HUES48 (cell line): ENCODE measurements around the gene GRM4.
"Not testable (repeated sequence)": the region's sequence is repeated elsewhere in the genome, so short reads cannot be mapped to it uniquely, and the experiment has no call there.

ENCODE experiments used
- H3K27ac ChIP-seq: one replicate; pipeline ENCODE4 v1.7.0; 2013; ENCODE audit warnings: low read depth, low read length, inconsistent platforms
- H3K27me3 ChIP-seq: 2 replicates; pipeline ENCODE4 v1.6.1; 2013; ENCODE audit warnings: mild to moderate bottlenecking, low read length; ENCODE audit not compliant: control insufficient read depth, insufficient read depth
- H3K36me3 ChIP-seq: 2 replicates; pipeline ENCODE4 v1.6.1; 2013; ENCODE audit warnings: low read length; ENCODE audit not compliant: control insufficient read depth, insufficient read depth
- H3K4me1 ChIP-seq: 2 replicates; pipeline ENCODE4 v1.6.1; 2013; ENCODE audit warnings: mild to moderate bottlenecking, low read length; ENCODE audit not compliant: control insufficient read depth, insufficient read depth
- H3K4me3 ChIP-seq: 2 replicates; pipeline ENCODE4 v1.5.1; 2013; ENCODE audit warnings: mild to moderate bottlenecking, low read depth, low read length
- H3K9ac ChIP-seq: 2 replicates; pipeline ENCODE4 v1.6.1; 2013; ENCODE audit warnings: mild to moderate bottlenecking, low read depth, low read length, moderate library complexity
- H3K9me3 ChIP-seq: 2 replicates; pipeline ENCODE4 v1.6.1; 2013; ENCODE audit warnings: low read length; ENCODE audit not compliant: control insufficient read depth, insufficient read depth

GRM4 gene

DNA sequence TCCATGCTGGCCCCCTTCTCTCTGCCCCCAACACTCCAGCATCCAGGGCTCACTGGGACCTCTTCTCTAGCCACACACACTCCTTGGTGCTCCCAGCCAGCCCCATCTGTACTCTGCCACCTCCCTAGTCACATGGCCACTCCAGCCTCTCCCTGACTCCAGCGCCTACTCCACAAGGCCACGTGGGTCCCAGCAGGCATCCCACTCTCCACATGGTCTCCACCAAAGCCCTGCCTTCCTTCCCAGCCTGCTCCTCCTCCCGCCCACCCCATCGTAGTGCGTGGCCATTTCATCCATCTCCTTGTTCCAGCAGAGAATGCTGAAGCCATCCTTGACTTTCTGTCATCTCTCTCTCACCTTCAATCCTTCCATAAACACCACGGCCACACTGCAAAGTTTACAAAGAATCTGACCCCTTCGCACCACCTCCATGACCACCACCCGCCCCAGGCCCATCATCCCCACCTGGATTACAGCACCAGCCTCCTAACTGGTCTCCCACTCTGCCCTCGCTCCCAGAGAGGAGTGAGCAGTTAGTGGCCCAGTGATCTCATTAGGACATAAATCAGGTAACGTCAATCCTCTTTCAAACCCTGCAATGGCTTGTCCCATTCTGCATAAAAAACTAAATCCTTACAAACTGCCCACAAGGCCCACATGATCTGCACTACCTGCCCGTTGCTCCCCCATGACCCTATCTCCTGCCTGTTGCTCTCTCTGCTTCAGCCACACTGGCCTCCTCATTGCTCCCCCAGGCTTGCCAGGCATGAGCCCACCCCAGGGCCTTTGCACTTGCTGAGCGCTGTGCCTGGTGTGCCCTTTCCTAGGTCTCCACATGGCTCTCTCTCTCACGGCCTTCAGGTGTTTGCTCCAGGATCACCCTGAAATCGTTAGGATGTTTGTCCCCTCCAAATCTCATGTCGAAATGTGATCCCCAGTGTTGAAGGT lies 96.2 kb downstream of the GRM4 start:
- Histone ChIP-seq H3K4me1 (peaks cover 16% of the 10 kb centered on the region), H3K9ac (no peak overlapping the region), H3K27me3 (no peaks in the 10 kb centered on the region), H3K4me3 (no peak overlapping the region), H3K9me3 (no peaks in the 10 kb centered on the region), H3K36me3 (no peaks in the 10 kb centered on the region), H3K27ac (no peak overlapping the region)

DNA sequence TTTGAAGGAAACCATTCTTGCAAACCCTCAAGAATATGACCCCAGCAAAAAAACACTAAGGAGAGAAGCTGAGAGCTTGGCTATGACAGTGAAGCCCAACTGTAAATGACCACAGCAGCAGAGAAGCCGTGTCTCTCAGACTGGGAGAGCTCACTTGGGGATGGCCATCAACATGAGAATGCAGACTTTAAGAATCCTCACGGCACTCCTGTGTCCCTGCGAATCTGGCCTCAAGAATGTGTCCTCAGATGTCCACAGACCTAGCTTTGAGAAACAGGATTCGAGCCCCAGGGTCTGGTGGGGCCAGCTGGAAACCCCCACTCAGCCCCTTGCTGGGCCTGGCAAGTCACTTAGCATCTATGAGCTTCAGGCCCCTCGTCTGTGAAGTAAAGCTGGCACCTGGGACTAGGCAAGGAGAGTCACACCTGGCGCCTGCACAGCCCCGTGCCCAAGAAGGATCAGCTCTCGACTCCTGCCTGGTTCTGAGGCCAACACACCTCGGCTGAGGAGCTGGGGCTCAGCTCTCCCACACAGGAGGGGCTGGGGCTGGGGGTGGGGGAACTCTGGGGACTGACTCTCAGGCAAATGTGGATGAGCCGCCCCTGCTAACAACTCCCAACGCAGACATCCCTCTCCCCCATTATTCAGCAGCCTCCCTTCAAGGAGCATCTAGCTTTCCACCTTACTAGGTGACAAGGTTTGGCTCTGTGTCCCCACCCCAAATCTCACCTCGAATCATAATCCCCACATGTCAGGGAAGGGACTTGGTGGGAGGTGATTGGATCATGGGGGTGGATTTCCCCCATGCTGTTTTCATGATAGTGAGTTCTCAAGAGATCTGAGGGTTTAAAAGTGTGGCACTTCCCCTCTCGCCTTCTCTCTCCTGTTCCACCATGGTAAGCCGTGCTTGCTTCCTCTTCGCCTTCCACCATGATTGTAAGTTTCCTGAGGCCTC lies 97.7 kb downstream of the GRM4 start:
- H3K9me3 ChIP-seq, result no peaks in the 10 kb centered on the region
- no peak overlapping the region for H3K27ac ChIP-seq
- H3K4me1 ChIP-seq, result peaks cover 7% of the 10 kb centered on the region; the same call in 1 of the 2 replicates
- no peak overlapping the region for H3K9ac ChIP-seq
- H3K4me3 ChIP-seq, result no peak overlapping the region
- H3K27me3 ChIP-seq, result no peaks in the 10 kb centered on the region
- H3K36me3 ChIP-seq, result no peaks in the 10 kb centered on the region

DNA sequence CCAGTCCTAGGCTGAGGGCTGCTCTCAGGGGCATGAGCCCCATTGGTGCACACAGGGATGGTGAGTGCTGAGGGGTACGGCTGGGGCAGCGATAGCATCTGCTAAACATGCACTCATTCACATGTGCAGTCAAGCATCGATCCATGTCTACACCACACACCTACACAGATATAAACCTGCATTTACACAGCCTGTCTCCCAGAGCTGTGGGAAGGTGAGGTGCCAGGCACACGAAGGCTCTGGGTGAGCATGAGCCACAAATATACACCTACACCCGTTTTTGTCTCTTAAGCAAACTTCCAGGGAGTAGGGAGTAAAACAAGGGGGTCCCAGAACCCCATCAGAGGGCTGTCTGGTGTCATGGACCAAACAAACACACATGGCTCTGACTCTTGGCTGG lies 99.3 kb downstream of the GRM4 start:
- Histone ChIP-seq H3K9ac (no peak overlapping the region), H3K4me3 (no peak overlapping the region)

DNA sequence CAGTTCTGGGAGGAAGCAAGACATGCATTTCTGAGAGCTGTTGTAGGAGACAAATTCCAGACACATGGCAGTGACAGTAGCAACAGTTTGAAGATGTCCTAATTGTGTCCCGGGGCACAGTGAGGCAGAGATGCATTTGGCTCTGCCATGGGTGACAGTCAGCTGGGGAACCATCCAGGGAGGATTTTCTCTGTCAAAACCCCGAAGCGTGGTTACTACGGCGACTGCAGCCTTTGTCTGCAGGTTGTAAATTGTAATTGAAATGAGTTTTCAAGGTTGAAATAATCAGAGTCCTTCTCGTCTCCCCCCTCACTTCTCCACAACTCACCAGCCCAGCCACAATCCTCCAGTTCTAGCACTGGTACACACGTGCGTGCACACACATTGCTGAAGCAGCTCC lies 100.1 kb downstream of the GRM4 start:
- no peak overlapping the region for H3K4me3 ChIP-seq
- no peak overlapping the region for H3K9ac ChIP-seq
- peaks cover 3% of the 10 kb centered on the region; the same call in 1 of the 2 replicates for H3K4me1 ChIP-seq
- no peak overlapping the region for H3K27ac ChIP-seq
- H3K9me3 ChIP-seq, result no peaks in the 10 kb centered on the region
- H3K36me3 ChIP-seq, result no peaks in the 10 kb centered on the region
- no peaks in the 10 kb centered on the region for H3K27me3 ChIP-seq

More for the DNA sequence above, 99.3 kb downstream of the GRM4 start:
- H3K36me3 ChIP-seq, result no peaks in the 10 kb centered on the region
- no peaks in the 10 kb centered on the region for H3K9me3 ChIP-seq
- no peak overlapping the region for H3K27ac ChIP-seq
- H3K4me1 ChIP-seq, result peaks cover 3% of the 10 kb centered on the region; the same call in 1 of the 2 replicates
- no peaks in the 10 kb centered on the region for H3K27me3 ChIP-seq

DNA sequence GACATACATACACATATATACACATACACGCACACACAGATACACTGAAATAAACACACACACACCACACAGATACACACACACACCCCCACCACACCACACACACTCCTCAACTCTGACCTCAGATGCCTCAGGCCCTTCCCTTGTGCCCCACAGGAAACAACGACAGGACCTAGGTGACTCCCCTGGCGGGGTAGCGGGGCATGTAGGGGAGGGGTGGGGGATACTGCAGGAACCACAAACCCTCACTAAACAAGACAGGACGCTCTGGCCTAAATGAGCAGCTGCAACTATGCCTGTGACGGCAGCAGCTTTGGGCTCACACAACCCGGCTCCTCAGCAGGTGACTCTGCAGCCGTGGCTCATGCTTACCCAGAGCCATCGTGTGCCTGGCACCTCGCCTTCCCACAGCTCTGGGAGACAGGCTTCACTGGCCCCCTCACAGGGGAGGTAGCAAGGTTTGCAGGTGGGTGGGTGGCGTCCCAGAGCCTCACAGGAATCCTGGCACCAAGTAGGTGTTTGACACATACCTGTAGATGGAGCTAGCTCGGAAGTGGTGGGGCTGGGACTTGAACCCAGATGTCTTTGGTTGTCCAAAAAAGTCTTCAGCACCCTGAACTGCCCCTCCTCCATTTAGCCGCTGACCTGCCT lies 100.8 kb downstream of the GRM4 start:
- no peaks in the 10 kb centered on the region for H3K9me3 ChIP-seq
- H3K9ac ChIP-seq, result no peak overlapping the region
- H3K27ac ChIP-seq, result no peak overlapping the region
- H3K36me3 ChIP-seq, result no peaks in the 10 kb centered on the region
- H3K4me1 ChIP-seq, result peaks cover 3% of the 10 kb centered on the region; the same call in 1 of the 2 replicates
- no peak overlapping the region for H3K4me3 ChIP-seq
- H3K27me3 ChIP-seq, result no peaks in the 10 kb centered on the region

DNA sequence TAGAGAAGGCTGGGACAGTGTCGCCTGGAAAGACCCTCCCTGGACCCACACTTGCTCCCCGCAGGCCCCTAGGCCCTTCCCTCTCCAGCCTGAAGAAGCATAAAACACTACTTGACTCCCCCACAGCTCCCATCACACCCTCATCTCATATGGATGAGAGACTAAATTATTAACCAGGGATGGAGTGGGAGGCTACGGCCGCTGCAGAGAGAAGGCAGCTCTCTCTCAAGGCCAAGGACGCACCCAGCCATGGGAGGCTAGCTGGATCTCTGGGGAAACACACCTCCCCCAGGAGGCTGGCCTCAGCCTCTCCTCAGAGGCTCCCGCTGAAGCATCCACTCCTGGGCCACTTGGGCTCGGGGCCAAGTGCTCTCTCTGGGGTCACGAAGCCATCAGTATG lies 102.5 kb downstream of the GRM4 start:
- H3K4me3 ChIP-seq, result no peak overlapping the region
- peaks cover 3% of the 10 kb centered on the region; the same call in 1 of the 2 replicates for H3K4me1 ChIP-seq
- no peaks in the 10 kb centered on the region for H3K9me3 ChIP-seq
- H3K27me3 ChIP-seq, result no peaks in the 10 kb centered on the region
- no peak overlapping the region for H3K27ac ChIP-seq
- no peaks in the 10 kb centered on the region for H3K36me3 ChIP-seq
- H3K9ac ChIP-seq, result no peak overlapping the region

DNA sequence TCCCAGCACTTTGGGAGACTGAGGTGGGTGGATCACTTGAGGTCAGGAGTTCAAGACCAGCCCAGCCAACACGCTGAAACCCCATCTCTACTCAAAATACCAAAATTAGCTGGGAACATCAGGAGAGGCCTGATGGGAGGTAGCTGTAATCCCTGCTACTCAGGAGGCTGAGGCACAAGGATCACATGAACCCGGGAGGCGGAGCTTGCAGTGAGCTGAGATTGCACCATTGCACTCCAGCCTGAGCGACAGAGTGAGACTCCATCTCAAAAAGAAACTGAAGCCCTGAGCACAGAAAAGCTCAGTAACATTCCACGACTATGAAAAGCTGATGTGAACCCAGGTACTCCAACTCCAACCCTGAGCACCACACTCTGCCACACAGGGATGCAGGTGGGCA lies 103.9 kb downstream of the GRM4 start:
- not testable (repeated sequence) for H3K9ac ChIP-seq, H3K4me3 ChIP-seq, H3K9me3 ChIP-seq, H3K27ac ChIP-seq, H3K4me1 ChIP-seq, H3K27me3 ChIP-seq, H3K36me3 ChIP-seq

DNA sequence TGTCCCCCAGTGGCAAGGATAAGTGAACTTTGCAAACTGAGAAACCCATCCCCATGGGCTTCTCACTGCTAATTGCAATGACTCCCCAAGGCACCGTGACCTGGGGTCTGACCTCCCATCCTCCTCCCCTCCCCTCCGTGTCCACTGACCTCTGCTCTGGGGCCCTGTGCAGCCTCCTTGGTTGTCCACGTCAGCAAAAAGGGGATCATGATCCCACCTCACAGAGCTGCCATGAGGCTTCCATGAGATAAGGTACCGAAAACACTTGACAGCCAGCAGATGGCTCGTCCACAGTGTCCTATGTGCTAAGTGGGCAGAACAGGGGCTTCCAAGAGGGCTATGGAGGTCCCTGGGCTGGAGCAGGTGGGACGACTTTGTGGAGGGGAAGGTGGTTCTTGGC lies 104.5 kb downstream of the GRM4 start:
- no peaks in the 10 kb centered on the region for H3K27me3 ChIP-seq
- H3K4me3 ChIP-seq, result no peak overlapping the region
- H3K4me1 ChIP-seq, result peaks cover 3% of the 10 kb centered on the region; the same call in 1 of the 2 replicates
- no peak overlapping the region for H3K9ac ChIP-seq
- H3K9me3 ChIP-seq, result no peaks in the 10 kb centered on the region
- no peaks in the 10 kb centered on the region for H3K36me3 ChIP-seq
- H3K27ac ChIP-seq, result no peak overlapping the region

DNA sequence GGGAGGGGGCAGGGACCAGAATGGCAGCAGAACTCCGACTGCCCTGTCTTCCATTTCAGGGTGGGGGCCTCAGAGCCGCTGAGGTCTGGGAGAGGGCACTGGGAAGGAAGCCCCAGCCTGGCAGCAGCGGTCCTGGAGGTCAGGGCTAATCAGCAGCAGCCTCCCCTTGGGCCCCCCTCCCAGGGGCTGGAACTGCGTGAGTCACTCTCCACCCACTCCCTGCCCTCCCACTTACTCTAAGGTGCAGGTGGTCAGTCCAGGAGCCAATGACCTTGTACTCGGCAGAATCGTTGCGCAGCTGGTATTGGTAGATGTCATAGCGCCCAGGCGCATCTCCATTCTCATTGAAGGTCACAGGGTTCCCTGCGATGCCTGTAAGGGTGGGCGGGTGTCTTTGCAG lies 105.9 kb downstream of the GRM4 start:
- Histone ChIP-seq H3K27ac (no peak overlapping the region), H3K27me3 (no peaks in the 10 kb centered on the region), H3K9me3 (no peaks in the 10 kb centered on the region), H3K36me3 (0 out of 2 replicates have a peak, but pooled peaks cover 5% of the 10 kb centered on the region), H3K4me1 (no peaks in the 10 kb centered on the region), H3K9ac (no peak overlapping the region), H3K4me3 (no peak overlapping the region)

DNA sequence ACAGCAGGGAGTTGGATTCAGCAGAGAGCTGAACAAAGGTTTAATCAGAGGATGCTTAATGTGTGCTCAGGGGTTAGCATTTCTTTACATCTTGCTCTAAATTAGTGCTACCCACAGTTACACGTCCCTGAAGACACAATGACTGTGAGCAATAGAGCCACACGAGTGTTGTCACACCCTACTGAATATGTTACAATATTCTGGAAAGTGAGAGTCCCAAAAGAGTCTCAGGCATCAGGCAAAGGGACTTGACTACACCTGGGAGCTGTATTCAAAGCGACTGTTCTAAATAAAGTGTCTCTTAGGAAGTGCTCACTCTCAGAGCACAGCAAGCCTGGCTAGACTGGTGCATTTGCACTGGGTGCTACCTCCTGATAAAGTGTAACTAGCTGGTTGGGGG lies 108.7 kb downstream of the GRM4 start:
- Histone ChIP-seq H3K4me1 (no peaks in the 10 kb centered on the region), H3K27me3 (no peaks in the 10 kb centered on the region), H3K27ac (no peak overlapping the region), H3K9me3 (no peaks in the 10 kb centered on the region), H3K4me3 (no peak overlapping the region), H3K36me3 (0 out of 2 replicates have a peak, but pooled peaks cover 9% of the 10 kb centered on the region), H3K9ac (no peak overlapping the region)
